CD4-positive, alpha-beta memory T cell (primary cell): ENCODE data around the gene TPRG1. TPM values are rescaled to one million over a fixed set of nuclear protein-coding genes. Genes with fewer than 3 reads are reported as not detected.

Experiments
- CTCF ChIA-PET: fragments of 350-600 bp; sonication (Branson Sonifier 250); formaldehyde crosslinking; loops from one replicate; lab custom pipeline; 2021; ENCODE audit warnings: inconsistent platforms; ENCODE audit not compliant: partially characterized antibody; lab: Charles Lee
- POLR2A ChIA-PET: fragments of 350-600 bp; sonication (Branson Sonifier 250); formaldehyde crosslinking; loops from one replicate; lab custom pipeline; 2021; ENCODE audit not compliant: partially characterized antibody; lab: Charles Lee
- DNase-seq, 5 donors: peaks; one replicate each; pipeline versions ENCODE4 v3.0.0 to v3.0.0-alpha.2; 2020 to 2022; ENCODE audit warnings: mixed read lengths in 1 of 5
- H3K27ac ChIP-seq: one replicate; pipeline ENCODE4 v1.7.0; 2013; ENCODE audit warnings: low read depth, low read length
- H3K27me3 ChIP-seq: 2 replicates; pipeline ENCODE4 v1.7.0; 2013; ENCODE audit warnings: mild to moderate bottlenecking, low read length, moderate library complexity; ENCODE audit not compliant: insufficient read depth
- H3K36me3 ChIP-seq: 2 replicates; pipeline ENCODE4 v1.7.0; 2013; ENCODE audit warnings: mild to moderate bottlenecking, low read length, moderate library complexity; ENCODE audit not compliant: insufficient read depth
- H3K4me1 ChIP-seq: 2 replicates; pipeline ENCODE4 v1.7.0; 2013; ENCODE audit warnings: mild to moderate bottlenecking, low read length, moderate library complexity; ENCODE audit not compliant: insufficient read depth
- H3K4me3 ChIP-seq, 2 donors: one replicate each; pipeline ENCODE4 v1.7.0; 2013; ENCODE audit warnings: low read length in 2 of 2, mild to moderate bottlenecking in 1 of 2
- H3K9me3 ChIP-seq, 2 donors: one replicate each; pipeline ENCODE4 v1.7.0; 2013; ENCODE audit warnings: low read length in 2 of 2, control low read depth in 1 of 2; ENCODE audit not compliant: control insufficient read depth in 1 of 2
- H3K27ac Mint-ChIP-seq, 7 donors: one replicate each; pipeline ENCODE4 v1.8.0; 2020 to 2021; ENCODE audit warnings: mixed read lengths in 7 of 7, mild to moderate bottlenecking in 6 of 7, inconsistent platforms in 3 of 7, moderate library complexity in 3 of 7
- H3K27me3 Mint-ChIP-seq, 2 donors: one replicate each; pipeline ENCODE4 v1.8.0; 2020 to 2021; ENCODE audit warnings: mixed read lengths in 2 of 2
- H3K36me3 Mint-ChIP-seq, 2 donors: one replicate each; pipeline ENCODE4 v1.8.0; 2020 to 2021; ENCODE audit warnings: mixed read lengths in 2 of 2, inconsistent platforms in 1 of 2, mild to moderate bottlenecking in 1 of 2
- H3K4me1 Mint-ChIP-seq, 4 donors: one replicate each; pipeline ENCODE4 v1.8.0; 2020 to 2021; ENCODE audit warnings: mixed read lengths in 4 of 4, mild to moderate bottlenecking in 1 of 4
- H3K4me3 Mint-ChIP-seq, 8 donors: one replicate each; pipeline ENCODE4 v1.8.0; 2020 to 2021; ENCODE audit warnings: mixed read lengths in 8 of 8, mild to moderate bottlenecking in 7 of 8, moderate library complexity in 6 of 8, inconsistent platforms in 3 of 8
- H3K9me3 Mint-ChIP-seq, 8 donors: one replicate each; pipeline ENCODE4 v1.8.0; 2020 to 2021; ENCODE audit warnings: mixed read lengths in 8 of 8, mild to moderate bottlenecking in 5 of 8, inconsistent platforms in 3 of 8, moderate library complexity in 1 of 8
- intact Hi-C: fragments of 100-400 bp; cut with micrococcal nuclease; formaldehyde crosslinking; loops from one replicate; pipeline ENCODE4 v1.15.1; 2023
- polyA plus RNA-seq, 2 donors: library from polyadenylated mRNA; unstranded; fragments of 300-500 nt; fragmentation: Illumina TruSeq; gene quantifications; one replicate each; pipeline ENCODE4 v1.2.3, GENCODE V29; 2021
- total RNA-seq, 2 experiments: library from RNA; stranded (reverse); gene quantifications; one replicate each; pipeline ENCODE4 v1.2.3, GENCODE V29; 2021

TPRG1 gene
- total and polyA plus RNA-seq, 4 experiments from 2014 or later = 8.2 to 61.4 (median 31.7) TPM

- H3K27ac Mint-ChIP-seq = no peak overlapping the region
- H3K9me3 Mint-ChIP-seq = peaks cover 0 to 3% (median 0%) of the 10 kb centered on the region in 8 donors
- H3K4me3 ChIP-seq = no peak overlapping the region
- H3K36me3 Mint-ChIP-seq = no peaks in the 10 kb centered on the region
- H3K4me1 ChIP-seq = peaks cover 6% of the 10 kb centered on the region
- no peak overlapping the region for H3K27ac ChIP-seq
- POLR2A ChIA-PET = no interaction called here
- H3K4me1 Mint-ChIP-seq = peaks cover 0 to 15% (median 6%) of the 10 kb centered on the region in 4 donors
- H3K9me3 ChIP-seq = no peaks in the 10 kb centered on the region
- CTCF ChIA-PET = no interaction called here
- no peaks in the 10 kb centered on the region for H3K36me3 ChIP-seq
- no peak for DNase-seq
- no peaks in the 10 kb centered on the region for H3K27me3 Mint-ChIP-seq
- H3K27me3 ChIP-seq = no peaks in the 10 kb centered on the region
- no peak overlapping the region for H3K4me3 Mint-ChIP-seq
- intact Hi-C loops = no loop called here
Observed at GRCh38 chr3:189312866-189313265, 141.1 kb downstream of the TPRG1 start.

- H3K36me3 Mint-ChIP-seq = peaks cover 2 to 4% of the 10 kb centered on the region in 2 donors
Observed at GRCh38 chr3:189316296-189317019, 144.7 kb downstream of the TPRG1 start.

GRCh38 chr3:189317911-189318310 is 146.1 kb downstream of the TPRG1 start:
- Mint-ChIP-seq H3K9me3 (peaks cover 0 to 5% (median 0%) of the 10 kb centered on the region in 8 donors), H3K4me3 (no peak overlapping the region), H3K27me3 (no peaks in the 10 kb centered on the region), H3K36me3 (peaks cover 2 to 4% of the 10 kb centered on the region in 2 donors), H3K27ac (no peak overlapping the region), H3K4me1 (peaks cover 0 to 17% (median 13%) of the 10 kb centered on the region in 4 donors)
- peaks cover 6% of the 10 kb centered on the region for H3K4me1 ChIP-seq
- H3K9me3 ChIP-seq = no peaks in the 10 kb centered on the region
- intact Hi-C loops = no loop called here
- CTCF ChIA-PET = interaction anchor here (0.6 kb wide), 1 partner anchor 25 kb away, joined by 3 read pairs; no protein-coding TSS in a partner anchor
- no peaks in the 10 kb centered on the region for H3K27me3 ChIP-seq
- no peak overlapping the region for H3K4me3 ChIP-seq
- no peak overlapping the region for H3K27ac ChIP-seq
- POLR2A ChIA-PET = no interaction called here
- no peaks in the 10 kb centered on the region for H3K36me3 ChIP-seq
- no peak for DNase-seq

More at GRCh38 chr3:189316296-189317019, 144.7 kb downstream of the TPRG1 start:
- Histone ChIP-seq H3K36me3 (no peaks in the 10 kb centered on the region), H3K4me3 (no peak overlapping the region), H3K9me3 (no peaks in the 10 kb centered on the region), H3K4me1 (peaks cover 6% of the 10 kb centered on the region), H3K27ac (no peak overlapping the region), H3K27me3 (no peaks in the 10 kb centered on the region)
- DNase-seq = no peak
- Mint-ChIP-seq H3K4me3 (no peak overlapping the region), H3K9me3 (peaks cover 0 to 3% (median 0%) of the 10 kb centered on the region in 8 donors), H3K4me1 (peaks cover 0 to 10% (median 7%) of the 10 kb centered on the region in 4 donors), H3K27ac (peak overlapping the region in 1 of 7 donors; percentile 1), H3K27me3 (no peaks in the 10 kb centered on the region)
- POLR2A ChIA-PET = interaction anchor here (1.7 kb wide), 1 partner anchor 8 kb away, joined by 8 read pairs; no protein-coding TSS in a partner anchor
- intact Hi-C loops = no loop called here
- CTCF ChIA-PET = no interaction called here

- POLR2A ChIA-PET = no interaction called here
- intact Hi-C loops = loop anchor here (5.0 to 10.0 kb wide), 3 partner anchors 33 to 1194 kb away; partner anchors contain the start of gene IL1RAP
- peaks cover 25 to 40% (median 33%) of the 10 kb centered on the region in 4 donors for H3K4me1 Mint-ChIP-seq
Observed at GRCh38 chr3:189320511-189320910, 148.7 kb downstream of the TPRG1 start.

GRCh38 chr3:189322339-189322738 is 150.6 kb downstream of the TPRG1 start:
- Histone ChIP-seq H3K9me3 (no peaks in the 10 kb centered on the region), H3K27ac (no peak overlapping the region), H3K4me3 (no peak overlapping the region), H3K4me1 (peaks cover 43% of the 10 kb centered on the region), H3K27me3 (no peaks in the 10 kb centered on the region), H3K36me3 (no peaks in the 10 kb centered on the region)
- peaks cover 37 to 50% (median 40%) of the 10 kb centered on the region in 4 donors for H3K4me1 Mint-ChIP-seq
- ChIA-PET POLR2A (no interaction called here), CTCF (interaction anchor here (1.3 to 2.1 kb wide), 2 partner anchors 9 to 1582 kb away, joined by 3 to 6 read pairs; no protein-coding TSS in a partner anchor)
- no peaks in the 10 kb centered on the region for H3K27me3 Mint-ChIP-seq
- intact Hi-C loops = loop anchor here (5.0 to 10.0 kb wide), 3 partner anchors 35 to 1192 kb away; partner anchors contain the start of gene IL1RAP
- H3K27ac Mint-ChIP-seq = peak overlapping the region in 1 of 7 donors; percentile 71
- peaks cover 2 to 4% of the 10 kb centered on the region in 2 donors for H3K36me3 Mint-ChIP-seq
- peaks cover 0 to 2% (median 0%) of the 10 kb centered on the region in 8 donors for H3K9me3 Mint-ChIP-seq
- H3K4me3 Mint-ChIP-seq = no peak overlapping the region
- no peak for DNase-seq

More at GRCh38 chr3:189320511-189320910, 148.7 kb downstream of the TPRG1 start:
- Histone ChIP-seq H3K36me3 (no peaks in the 10 kb centered on the region), H3K4me3 (no peak overlapping the region), H3K27ac (no peak overlapping the region), H3K9me3 (no peaks in the 10 kb centered on the region), H3K4me1 (peaks cover 31% of the 10 kb centered on the region), H3K27me3 (no peaks in the 10 kb centered on the region)
- Mint-ChIP-seq H3K36me3 (peaks cover 2 to 4% of the 10 kb centered on the region in 2 donors), H3K27ac (no peak overlapping the region), H3K9me3 (peaks cover 0 to 2% (median 0%) of the 10 kb centered on the region in 8 donors), H3K4me3 (no peak overlapping the region), H3K27me3 (no peaks in the 10 kb centered on the region)
- CTCF ChIA-PET = interaction anchor here (1.4 to 2.1 kb wide), 3 partner anchors 40 to 1580 kb away, joined by 4 to 6 read pairs (median 5); no protein-coding TSS in a partner anchor
- DNase-seq = no peak

GRCh38 chr3:189324538-189325138 is 152.9 kb downstream of the TPRG1 start:
- peak overlapping the region in 1 of 2 donors; percentile 6 for H3K4me3 ChIP-seq
- peaks cover 59% of the 10 kb centered on the region for H3K4me1 ChIP-seq
- no peaks in the 10 kb centered on the region for H3K9me3 ChIP-seq
- DNase-seq = peak; percentile 89 to 94 (median 93)
- POLR2A ChIA-PET = interaction anchor here (0.6 to 3.7 kb wide), 15 partner anchors 8 to 1949 kb away, joined by 3 to 46 read pairs (median 4); partner anchors contain the start of gene BCL6
- peaks cover 0 to 2% (median 0%) of the 10 kb centered on the region in 8 donors for H3K9me3 Mint-ChIP-seq
- H3K27ac ChIP-seq = peak overlapping the region; percentile 31
- H3K36me3 Mint-ChIP-seq = peaks cover 2 to 4% of the 10 kb centered on the region in 2 donors
- intact Hi-C loops = loop anchor here (1.0 to 10.0 kb wide), 6 partner anchors 31 to 1586 kb away; partner anchors contain the start of gene IL1RAP
- H3K4me3 Mint-ChIP-seq = peak overlapping the region; percentile 75 to 90 (median 84)
- H3K4me1 Mint-ChIP-seq = peaks cover 43 to 66% (median 48%) of the 10 kb centered on the region in 4 donors
- H3K27me3 ChIP-seq = no peaks in the 10 kb centered on the region
- no peaks in the 10 kb centered on the region for H3K27me3 Mint-ChIP-seq
- H3K36me3 ChIP-seq = no peaks in the 10 kb centered on the region
- CTCF ChIA-PET = interaction anchor here (1.0 to 2.0 kb wide), 8 partner anchors 8 to 371 kb away, joined by 3 to 8 read pairs (median 4); no protein-coding TSS in a partner anchor
- H3K27ac Mint-ChIP-seq = peak overlapping the region; percentile 91 to 97 (median 96)
